Uterus (tissue), 2 donors: Measurements from ENCODE around the gene F2RL2.

Experiments
- CTCF ChIP-seq, 4 experiments: fragments of 200-600 bp in 2 of 4; fragments of 450-650 bp in 2 of 4; sonication (generic) in 2 of 4; IDR thresholded peaks; one replicate each; pipeline ENCODE4 v1.5.1; 2016 to 2019; ENCODE audit warnings: antibody characterized with exemption in 4 of 4, mild to moderate bottlenecking in 2 of 4, moderate library complexity in 1 of 4
- POLR2A ChIP-seq, 2 donors: fragments of 450-650 bp; IDR thresholded peaks; one replicate each; pipeline ENCODE4 v1.6.1; 2016; ENCODE audit warnings: antibody characterized with exemption in 2 of 2, mild to moderate bottlenecking in 1 of 2, moderate library complexity in 1 of 2

- TF ChIP-seq CTCF (IDR thresholded peaks at IDR 0.05) (no peak), POLR2A (IDR thresholded peaks at IDR 0.05) (no peak)
Observed at GRCh38 chr5:76670508-76670907, 47.3 kb upstream of the F2RL2 start.
